ENCODE results near the gene MEIS2. TPM values are rescaled to one million over a fixed set of nuclear protein-coding genes. Genes with fewer than 3 reads are reported as not detected.

The MEIS2 gene
- total RNA-seq, 2 donors from 2014 or later: 7.1 to 9.7 TPM

DNA sequence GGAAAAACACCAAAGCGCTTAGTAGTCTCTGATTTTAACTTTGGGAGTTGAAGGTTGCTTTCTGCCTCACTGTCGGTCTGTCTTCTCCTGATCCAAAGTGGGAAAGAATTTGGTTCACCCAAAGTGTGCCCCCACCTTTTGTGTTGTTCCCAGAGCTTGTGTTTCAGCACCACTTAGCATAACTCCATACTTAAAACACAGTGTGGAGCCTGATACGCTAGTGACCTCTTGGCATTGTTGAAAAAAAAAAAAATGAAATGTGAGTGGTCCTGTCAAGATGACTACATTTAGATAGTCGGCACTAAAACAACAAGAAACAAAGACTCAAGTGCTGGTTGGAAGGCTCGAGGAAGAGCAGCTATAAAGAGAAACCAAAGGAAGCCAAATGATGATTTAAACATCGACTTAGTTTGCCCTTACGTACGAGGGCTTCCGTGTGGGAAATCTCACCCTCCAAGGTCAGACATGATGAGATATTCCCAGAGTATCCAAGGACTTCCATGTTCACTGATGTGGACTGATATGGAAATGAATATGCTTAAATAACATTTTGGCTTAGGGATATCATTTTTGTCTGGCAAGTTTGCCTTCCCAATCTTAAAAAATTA is 178.8 kb downstream of the MEIS2 start:
- no peaks in the 10 kb centered on the region for H3K9me3 ChIP-seq (ENCODE audit: control insufficient read depth, low read length)
- Mint-ChIP-seq H3K27me3 (ENCODE audit: insufficient read depth) (peaks cover 27% of the 10 kb centered on the region), H3K4me1 (peaks cover 11% of the 10 kb centered on the region), H3K36me3 (ENCODE audit: low read depth) (no peaks in the 10 kb centered on the region), H3K9me3 (no peaks in the 10 kb centered on the region), H3K27ac (no peak overlapping the region), H3K4me3 (no peak overlapping the region)
- no peak overlapping the region for H3K9ac ChIP-seq (ENCODE audit: extremely low read depth, low read length, poor library complexity, severe bottlenecking)
- 90 to 98% methylated on average over 6 to 9 of the region's 9 CpGs for WGBS, 2 experiments (ENCODE audit: insufficient coverage in 1 of 2, insufficient read length in 1 of 2)
- no peak for DNase-seq
- no peak overlapping the region for H3K4me3 ChIP-seq (ENCODE audit: low read length)
- H3K27me3 ChIP-seq (ENCODE audit: control insufficient read depth, insufficient read depth, low read length, poor library complexity, severe bottlenecking): no peaks in the 10 kb centered on the region
- no peaks in the 10 kb centered on the region for H3K36me3 ChIP-seq (ENCODE audit: control insufficient read depth, insufficient read depth, low read length)
- TF ChIP-seq, protein P1, sequence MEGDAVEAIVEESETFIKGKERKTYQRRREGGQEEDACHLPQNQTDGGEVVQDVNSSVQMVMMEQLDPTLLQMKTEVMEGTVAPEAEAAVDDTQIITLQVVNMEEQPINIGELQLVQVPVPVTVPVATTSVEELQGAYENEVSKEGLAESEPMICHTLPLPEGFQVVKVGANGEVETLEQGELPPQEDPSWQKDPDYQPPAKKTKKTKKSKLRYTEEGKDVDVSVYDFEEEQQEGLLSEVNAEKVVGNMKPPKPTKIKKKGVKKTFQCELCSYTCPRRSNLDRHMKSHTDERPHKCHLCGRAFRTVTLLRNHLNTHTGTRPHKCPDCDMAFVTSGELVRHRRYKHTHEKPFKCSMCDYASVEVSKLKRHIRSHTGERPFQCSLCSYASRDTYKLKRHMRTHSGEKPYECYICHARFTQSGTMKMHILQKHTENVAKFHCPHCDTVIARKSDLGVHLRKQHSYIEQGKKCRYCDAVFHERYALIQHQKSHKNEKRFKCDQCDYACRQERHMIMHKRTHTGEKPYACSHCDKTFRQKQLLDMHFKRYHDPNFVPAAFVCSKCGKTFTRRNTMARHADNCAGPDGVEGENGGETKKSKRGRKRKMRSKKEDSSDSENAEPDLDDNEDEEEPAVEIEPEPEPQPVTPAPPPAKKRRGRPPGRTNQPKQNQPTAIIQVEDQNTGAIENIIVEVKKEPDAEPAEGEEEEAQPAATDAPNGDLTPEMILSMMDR (conservative IDR thresholded peaks at IDR 0.05): no peak
- H3K4me1 ChIP-seq (ENCODE audit: control insufficient read depth, insufficient read depth, low read length): no peaks in the 10 kb centered on the region
- no peak overlapping the region for H3K27ac ChIP-seq (ENCODE audit: low read depth, low read length)

DNA sequence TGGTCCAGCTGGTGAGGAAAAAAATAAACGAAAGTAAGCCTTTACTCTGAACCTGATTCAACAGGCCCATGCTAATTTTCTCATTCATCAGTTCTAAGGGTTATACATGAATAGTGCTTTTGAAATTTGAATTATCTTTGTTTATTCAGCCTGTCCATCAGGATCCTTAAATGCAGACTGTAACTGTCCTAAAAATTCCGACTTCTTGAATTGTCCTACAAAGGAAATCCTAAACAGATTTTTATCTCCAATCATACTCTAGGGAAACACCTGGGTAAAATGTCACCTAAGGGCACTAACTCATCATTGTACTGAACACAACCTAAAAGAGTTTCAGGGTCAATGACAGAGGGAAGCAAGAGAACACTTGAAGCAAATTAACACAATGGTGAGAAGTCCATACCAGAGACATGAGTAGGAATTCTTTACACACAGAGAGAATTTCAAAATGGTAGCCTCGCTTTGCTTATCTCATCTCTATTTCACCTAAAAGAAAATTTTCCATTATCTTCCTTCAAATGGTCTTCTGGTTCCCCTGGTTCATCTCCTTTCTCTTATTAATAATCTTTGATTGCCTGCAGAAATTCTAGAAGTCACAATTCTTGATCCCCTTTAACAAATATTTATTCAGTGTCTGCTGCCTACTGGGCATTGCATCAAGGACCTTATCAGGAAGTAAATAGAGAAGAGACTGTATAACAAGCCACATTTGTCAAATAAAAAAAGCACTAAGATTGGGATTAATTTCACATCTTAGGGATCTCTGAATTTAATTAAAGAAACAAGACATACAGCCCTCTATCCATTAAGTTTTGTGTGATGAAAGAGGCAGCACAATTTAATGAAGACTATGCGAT is 182.7 kb downstream of the MEIS2 start:
- H3K4me3 ChIP-seq (ENCODE audit: low read length): no peak overlapping the region
- peaks cover 9% of the 10 kb centered on the region for H3K27me3 Mint-ChIP-seq (ENCODE audit: insufficient read depth)
- no peak overlapping the region for H3K9ac ChIP-seq (ENCODE audit: extremely low read depth, low read length, poor library complexity, severe bottlenecking)
- H3K4me3 Mint-ChIP-seq: no peak overlapping the region
- no peaks in the 10 kb centered on the region for H3K27me3 ChIP-seq (ENCODE audit: control insufficient read depth, insufficient read depth, low read length, poor library complexity, severe bottlenecking)
- H3K4me1 ChIP-seq (ENCODE audit: control insufficient read depth, insufficient read depth, low read length): no peaks in the 10 kb centered on the region
- no peak overlapping the region for H3K27ac ChIP-seq (ENCODE audit: low read depth, low read length)
- H3K9me3 Mint-ChIP-seq: no peaks in the 10 kb centered on the region
- TF ChIP-seq, protein P1 (conservative IDR thresholded peaks at IDR 0.05): no peak
- H3K9me3 ChIP-seq (ENCODE audit: control insufficient read depth, low read length): no peaks in the 10 kb centered on the region
- H3K4me1 Mint-ChIP-seq: peaks cover 17% of the 10 kb centered on the region
- WGBS, 2 experiments (ENCODE audit: insufficient coverage in 1 of 2, insufficient read length in 1 of 2): 95 to 96% methylated on average over 3 to 4 of the region's 4 CpGs
- H3K36me3 ChIP-seq (ENCODE audit: control insufficient read depth, insufficient read depth, low read length): no peaks in the 10 kb centered on the region
- no peak for DNase-seq
- H3K27ac Mint-ChIP-seq: no peak overlapping the region
- H3K36me3 Mint-ChIP-seq (ENCODE audit: low read depth): no peaks in the 10 kb centered on the region

DNA sequence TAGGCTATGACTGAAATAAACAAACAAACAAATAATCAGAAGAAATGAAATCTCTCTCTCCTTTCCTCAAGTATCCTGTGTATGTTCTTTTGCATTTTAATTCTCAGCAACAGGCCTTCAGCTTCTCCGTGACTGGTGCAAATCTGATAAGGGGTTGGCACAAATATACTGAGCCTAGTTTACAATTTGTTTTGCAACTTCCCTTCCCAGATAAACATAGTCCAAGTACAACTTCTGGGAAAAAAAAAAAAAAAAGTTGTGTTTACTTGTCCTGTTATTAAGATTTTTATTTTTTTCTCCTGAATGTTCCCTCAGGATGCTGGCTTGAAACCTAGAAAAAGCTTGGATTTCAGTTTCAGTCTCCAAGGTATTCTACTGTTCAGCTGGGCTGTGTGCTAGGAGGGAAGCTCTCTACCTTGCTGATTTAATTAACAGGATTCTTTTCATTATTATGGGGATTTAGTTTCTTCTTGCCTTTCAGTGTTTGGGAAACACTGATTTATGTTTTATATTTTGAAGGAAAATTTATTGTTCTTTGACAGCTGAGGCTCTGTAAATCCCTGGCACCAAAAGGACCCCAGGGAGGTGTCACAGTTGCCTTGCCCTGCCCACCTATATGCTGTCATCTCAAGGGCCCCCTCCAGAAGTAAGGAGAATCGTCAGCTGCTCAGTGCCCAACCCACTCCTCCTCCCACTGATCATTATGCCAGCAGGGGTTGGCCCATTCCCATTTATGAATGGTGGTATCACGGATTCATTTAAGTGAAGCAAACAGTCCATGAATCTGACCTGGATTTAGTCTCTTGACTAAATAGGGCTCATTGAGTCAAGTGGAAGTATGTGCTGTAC is 185.2 kb downstream of the MEIS2 start:
- Histone ChIP-seq H3K27ac (ENCODE audit: low read depth, low read length) (no peak overlapping the region), H3K9me3 (ENCODE audit: control insufficient read depth, low read length) (no peaks in the 10 kb centered on the region), H3K4me3 (ENCODE audit: low read length) (no peak overlapping the region), H3K9ac (ENCODE audit: extremely low read depth, low read length, poor library complexity, severe bottlenecking) (no peak overlapping the region), H3K36me3 (ENCODE audit: control insufficient read depth, insufficient read depth, low read length) (no peaks in the 10 kb centered on the region), H3K27me3 (ENCODE audit: control insufficient read depth, insufficient read depth, low read length, poor library complexity, severe bottlenecking) (no peaks in the 10 kb centered on the region), H3K4me1 (ENCODE audit: control insufficient read depth, insufficient read depth, low read length) (peaks cover 8% of the 10 kb centered on the region)
- Mint-ChIP-seq H3K4me3 (no peak overlapping the region), H3K36me3 (ENCODE audit: low read depth) (no peaks in the 10 kb centered on the region), H3K9me3 (no peaks in the 10 kb centered on the region), H3K4me1 (peaks cover 22% of the 10 kb centered on the region), H3K27ac (no peak overlapping the region), H3K27me3 (ENCODE audit: insufficient read depth) (no peaks in the 10 kb centered on the region)
- DNase-seq: no peak
- 70 to 81% methylated on average over 2 to 3 of the region's 3 CpGs for WGBS, 2 experiments (ENCODE audit: insufficient coverage in 1 of 2, insufficient read length in 1 of 2)
- TF ChIP-seq, protein P1 (conservative IDR thresholded peaks at IDR 0.05): no peak
